Measurements from ENCODE around the gene PAEP.
"Not testable (repeated sequence)": the region's sequence is repeated elsewhere in the genome, so short reads cannot be mapped to it uniquely, and the experiment has no call there.

The PAEP gene

DNA sequence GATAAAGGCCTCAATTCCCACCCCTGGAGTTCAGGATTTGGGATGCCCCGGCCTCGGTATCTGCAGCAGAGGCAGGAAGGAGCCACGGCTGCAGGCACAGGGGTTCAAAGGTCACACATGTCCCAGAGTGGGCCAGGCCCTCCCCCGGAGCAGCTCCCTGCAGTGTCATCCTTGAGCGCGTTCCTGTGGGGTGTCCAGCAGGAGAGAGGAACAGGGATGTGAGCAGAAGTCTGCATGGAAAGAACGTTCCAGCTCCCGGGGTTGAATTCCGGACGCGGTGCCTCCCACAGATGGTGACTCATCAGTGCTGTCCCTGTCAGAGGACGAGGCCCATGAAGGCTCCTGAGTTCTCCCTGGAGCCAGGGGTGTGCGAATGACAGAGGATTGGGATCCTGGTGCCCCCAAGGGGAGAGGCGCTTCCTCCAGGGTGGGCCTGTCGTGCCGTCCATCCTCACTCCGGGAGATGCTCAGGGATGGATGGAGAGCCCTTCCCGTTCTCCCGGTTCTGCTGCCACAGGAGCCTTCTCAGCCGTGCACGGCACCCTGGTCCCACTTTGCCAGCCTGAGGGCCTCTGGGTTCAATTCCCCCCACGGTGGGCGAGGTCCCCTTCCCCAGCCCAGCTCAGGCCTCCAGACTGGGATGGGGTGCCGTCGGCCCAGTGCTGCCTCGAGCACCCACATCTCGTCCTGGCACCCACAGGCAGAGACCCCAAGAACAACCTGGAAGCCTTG is 37.3 kb upstream of the PAEP start:
- Histone ChIP-seq H2BK120ac (ENCODE audit: low read depth, low read length) (no peak overlapping the region), H3K9ac (ENCODE audit: low read length) (no peak overlapping the region), H3K79me2 (ENCODE audit: control insufficient read depth, insufficient read depth, low read length) (no peaks in the 10 kb centered on the region), H3K27me3 (ENCODE audit: insufficient read depth, low read length, poor library complexity) (no peaks in the 10 kb centered on the region), H3K23ac (ENCODE audit: low read length) (no peak overlapping the region), H3K4ac (ENCODE audit: low read depth, low read length) (no peak overlapping the region), H2BK15ac (replicated peaks; ENCODE audit: low read depth) (no peak overlapping the region), H3K4me2 (ENCODE audit: low read length) (no peak overlapping the region), H4K5ac (ENCODE audit: low read length) (no peak overlapping the region), H3K56ac (ENCODE audit: low read length) (no peak overlapping the region), H2BK5ac (ENCODE audit: low read length) (no peak overlapping the region), H3K79me1 (ENCODE audit: low read length) (no peaks in the 10 kb centered on the region), H2AK5ac (ENCODE audit: low read length) (no peak overlapping the region), H3K18ac (ENCODE audit: low read length) (no peak overlapping the region), H3K4me3 (ENCODE audit: low read length) (no peak overlapping the region), H3K4me1 (ENCODE audit: control insufficient read depth, low read depth, low read length) (no peaks in the 10 kb centered on the region), H3K27ac (ENCODE audit: low read depth, low read length) (no peak overlapping the region), H4K8ac (ENCODE audit: low read depth, low read length) (no peak overlapping the region), H3K36me3 (ENCODE audit: control insufficient read depth, insufficient read depth, low read length) (no peaks in the 10 kb centered on the region)
- no peak for DNase-seq
- WGBS (ENCODE audit: extremely low coverage, insufficient coverage, low lambda C conversion rate), result no CpG with 5 or more reads among the region's 27 CpGs

DNA sequence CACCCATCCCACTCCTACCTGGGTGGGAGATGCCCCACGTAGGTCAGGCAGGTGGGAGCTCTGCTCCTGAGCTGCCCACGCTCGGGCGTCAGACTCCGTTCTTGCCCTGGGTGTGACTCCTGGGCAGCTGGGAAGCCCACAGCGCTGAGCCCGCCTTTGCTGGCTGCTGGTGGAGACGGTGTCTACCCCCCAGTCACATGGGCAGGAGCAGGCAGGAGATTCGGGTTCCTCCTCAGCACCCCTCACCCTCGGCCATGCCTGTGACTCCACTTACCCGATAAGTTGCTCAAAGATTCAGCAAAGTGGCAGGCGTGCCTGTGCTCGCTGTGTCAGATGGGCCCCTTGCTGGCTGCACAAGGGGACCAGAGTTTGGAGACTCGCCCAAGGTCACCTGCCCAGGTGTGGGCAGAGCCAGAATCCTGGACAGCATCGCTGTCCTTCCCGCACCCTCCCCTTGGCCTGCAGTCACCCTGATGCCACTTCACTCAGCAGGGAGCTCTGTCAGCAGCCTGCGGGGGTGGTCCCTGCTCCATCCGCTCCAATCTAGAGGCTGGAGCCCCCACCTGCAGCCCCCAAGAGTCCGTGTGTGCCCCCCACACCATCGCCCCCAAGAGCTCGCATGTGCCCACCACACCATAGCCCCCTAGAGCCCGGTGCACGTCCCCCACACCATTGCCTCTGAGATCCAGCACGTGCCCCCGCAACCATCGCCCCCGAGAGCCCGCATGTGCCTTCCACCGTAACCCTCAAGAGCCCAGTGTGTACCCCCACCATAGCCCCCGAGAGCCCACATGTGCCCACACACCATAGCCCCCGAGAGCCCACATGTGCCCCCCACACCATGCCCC is 36.1 kb upstream of the PAEP start:
- Histone ChIP-seq H3K27me3 (ENCODE audit: insufficient read depth, low read length, poor library complexity) (no peaks in the 10 kb centered on the region), H2BK15ac (replicated peaks; ENCODE audit: low read depth) (no peak overlapping the region), H3K79me2 (ENCODE audit: control insufficient read depth, insufficient read depth, low read length) (no peaks in the 10 kb centered on the region), H3K79me1 (ENCODE audit: low read length) (no peaks in the 10 kb centered on the region), H3K36me3 (ENCODE audit: control insufficient read depth, insufficient read depth, low read length) (no peaks in the 10 kb centered on the region), H3K23ac (ENCODE audit: low read length) (no peak overlapping the region), H2AK5ac (ENCODE audit: low read length) (no peak overlapping the region), H3K4me3 (ENCODE audit: low read length) (no peak overlapping the region), H4K5ac (ENCODE audit: low read length) (no peak overlapping the region), H3K4me2 (ENCODE audit: low read length) (no peak overlapping the region), H2BK5ac (ENCODE audit: low read length) (no peak overlapping the region), H3K18ac (ENCODE audit: low read length) (no peak overlapping the region), H3K4me1 (ENCODE audit: control insufficient read depth, low read depth, low read length) (no peaks in the 10 kb centered on the region), H3K4ac (ENCODE audit: low read depth, low read length) (no peak overlapping the region), H2BK120ac (ENCODE audit: low read depth, low read length) (no peak overlapping the region), H3K27ac (ENCODE audit: low read depth, low read length) (no peak overlapping the region), H3K9ac (ENCODE audit: low read length) (no peak overlapping the region), H4K8ac (ENCODE audit: low read depth, low read length) (no peak overlapping the region), H3K56ac (ENCODE audit: low read length) (no peak overlapping the region)
- DNase-seq, result no peak
- no CpG with 5 or more reads among the region's 31 CpGs for WGBS (ENCODE audit: extremely low coverage, insufficient coverage, low lambda C conversion rate)

DNA sequence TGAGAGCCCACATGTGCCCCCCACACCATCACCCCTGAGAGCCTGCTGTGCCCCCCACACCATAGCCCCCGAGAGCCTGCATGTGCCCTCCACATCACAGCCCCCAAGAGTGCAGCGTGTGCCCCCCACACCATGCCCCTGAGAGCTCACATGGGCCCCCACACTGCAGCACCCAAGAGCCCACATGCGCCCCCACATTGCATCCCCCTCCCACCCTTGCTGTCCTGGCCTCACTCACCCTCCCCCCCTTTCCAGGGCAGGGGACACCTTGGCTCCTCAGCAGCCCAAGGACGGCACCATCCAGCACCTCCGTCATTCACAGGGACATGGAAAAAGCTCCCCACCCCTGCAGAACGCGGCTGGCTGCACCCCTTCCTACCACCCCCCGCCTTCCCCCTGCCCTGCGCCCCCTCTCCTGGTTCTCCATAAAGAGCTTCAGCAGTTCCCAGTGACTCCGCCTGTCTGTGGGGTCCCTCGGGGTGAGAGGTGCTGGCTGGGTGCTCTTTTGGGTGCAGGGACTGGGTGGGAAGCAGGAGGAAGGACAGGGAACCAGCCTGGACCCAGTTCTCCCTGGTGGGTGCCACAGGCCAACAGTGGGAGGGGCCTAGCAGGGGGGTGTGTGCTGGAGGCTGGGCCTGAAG is 35.3 kb upstream of the PAEP start:
- Histone ChIP-seq H4K8ac (ENCODE audit: low read depth, low read length) (no peak overlapping the region), H3K18ac (ENCODE audit: low read length) (no peak overlapping the region), H3K27ac (ENCODE audit: low read depth, low read length) (no peak overlapping the region), H2BK5ac (ENCODE audit: low read length) (no peak overlapping the region), H3K23ac (ENCODE audit: low read length) (no peak overlapping the region), H2BK15ac (replicated peaks; ENCODE audit: low read depth) (no peak overlapping the region), H3K4ac (ENCODE audit: low read depth, low read length) (no peak overlapping the region), H3K56ac (ENCODE audit: low read length) (no peak overlapping the region), H3K79me1 (ENCODE audit: low read length) (no peaks in the 10 kb centered on the region), H3K4me2 (ENCODE audit: low read length) (no peak overlapping the region), H3K4me3 (ENCODE audit: low read length) (no peak overlapping the region), H2AK5ac (ENCODE audit: low read length) (no peak overlapping the region), H3K79me2 (ENCODE audit: control insufficient read depth, insufficient read depth, low read length) (no peaks in the 10 kb centered on the region), H3K4me1 (ENCODE audit: control insufficient read depth, low read depth, low read length) (no peaks in the 10 kb centered on the region), H3K27me3 (ENCODE audit: insufficient read depth, low read length, poor library complexity) (no peaks in the 10 kb centered on the region), H3K36me3 (ENCODE audit: control insufficient read depth, insufficient read depth, low read length) (no peaks in the 10 kb centered on the region), H4K5ac (ENCODE audit: low read length) (no peak overlapping the region), H2BK120ac (ENCODE audit: low read depth, low read length) (no peak overlapping the region), H3K9ac (ENCODE audit: low read length) (no peak overlapping the region)
- DNase-seq, result no peak
- no CpG with 5 or more reads among the region's 11 CpGs for WGBS (ENCODE audit: extremely low coverage, insufficient coverage, low lambda C conversion rate)

- no CpG with 5 or more reads among the region's 30 CpGs for WGBS (ENCODE audit: extremely low coverage, insufficient coverage, low lambda C conversion rate)
- H2BK5ac ChIP-seq (ENCODE audit: low read length), result no peak overlapping the region
- no peak overlapping the region for H3K27ac ChIP-seq (ENCODE audit: low read depth, low read length)
- no peak overlapping the region for H3K9ac ChIP-seq (ENCODE audit: low read length)
- H4K5ac ChIP-seq (ENCODE audit: low read length), result no peak overlapping the region
- no peak overlapping the region for H2AK5ac ChIP-seq (ENCODE audit: low read length)
- no peak overlapping the region for H2BK120ac ChIP-seq (ENCODE audit: low read depth, low read length)
- H3K56ac ChIP-seq (ENCODE audit: low read length), result peak overlapping the region; percentile 34
- DNase-seq, result no peak
- H3K36me3 ChIP-seq (ENCODE audit: control insufficient read depth, insufficient read depth, low read length), result no peaks in the 10 kb centered on the region
- H3K23ac ChIP-seq (ENCODE audit: low read length), result no peak overlapping the region
- no peak overlapping the region for H3K4me3 ChIP-seq (ENCODE audit: low read length)
- H3K27me3 ChIP-seq (ENCODE audit: insufficient read depth, low read length, poor library complexity), result no peaks in the 10 kb centered on the region
- H3K18ac ChIP-seq (ENCODE audit: low read length), result no peak overlapping the region
- no peak overlapping the region for H2BK15ac ChIP-seq (replicated peaks; ENCODE audit: low read depth)
- no peak overlapping the region for H3K4ac ChIP-seq (ENCODE audit: low read depth, low read length)
- H3K4me1 ChIP-seq (ENCODE audit: control insufficient read depth, low read depth, low read length), result no peaks in the 10 kb centered on the region
- H4K8ac ChIP-seq (ENCODE audit: low read depth, low read length), result no peak overlapping the region
- no peaks in the 10 kb centered on the region for H3K79me1 ChIP-seq (ENCODE audit: low read length)
- H3K4me2 ChIP-seq (ENCODE audit: low read length), result no peak overlapping the region
- H3K79me2 ChIP-seq (ENCODE audit: control insufficient read depth, insufficient read depth, low read length), result no peaks in the 10 kb centered on the region
Measured at GRCh38 chr9:135526730-135527571, 34.6 kb upstream of the PAEP start.

- H3K4me3 ChIP-seq (ENCODE audit: low read length); H4K8ac ChIP-seq (ENCODE audit: low read depth, low read length); H3K56ac ChIP-seq (ENCODE audit: low read length); H3K4me2 ChIP-seq (ENCODE audit: low read length); H3K23ac ChIP-seq (ENCODE audit: low read length); H3K27ac ChIP-seq (ENCODE audit: low read depth, low read length); H2BK15ac ChIP-seq (replicated peaks; ENCODE audit: low read depth); H3K4me1 ChIP-seq (ENCODE audit: control insufficient read depth, low read depth, low read length); H3K79me2 ChIP-seq (ENCODE audit: control insufficient read depth, insufficient read depth, low read length); H3K79me1 ChIP-seq (ENCODE audit: low read length); H3K27me3 ChIP-seq (ENCODE audit: insufficient read depth, low read length, poor library complexity); H3K18ac ChIP-seq (ENCODE audit: low read length); H3K4ac ChIP-seq (ENCODE audit: low read depth, low read length); H3K9ac ChIP-seq (ENCODE audit: low read length); H2BK5ac ChIP-seq (ENCODE audit: low read length); H4K5ac ChIP-seq (ENCODE audit: low read length); H3K36me3 ChIP-seq (ENCODE audit: control insufficient read depth, insufficient read depth, low read length); DNase-seq; H2BK120ac ChIP-seq (ENCODE audit: low read depth, low read length); H2AK5ac ChIP-seq (ENCODE audit: low read length): not testable (repeated sequence)
- WGBS (ENCODE audit: extremely low coverage, insufficient coverage, low lambda C conversion rate), result no CpG with 5 or more reads among the region's 10 CpGs
Measured at GRCh38 chr9:135528842-135529435, 32.6 kb upstream of the PAEP start.
